Upper lobe of right lung (tissue), 1 donor: ENCODE data around the gene MRPS27. TPM values are rescaled to one million over a fixed set of nuclear protein-coding genes. Genes with fewer than 3 reads are reported as not detected.

ENCODE experiments used
- ATAC-seq: fragments of 200-7000 bp; cut with Tn5 transposase; one replicate; pipeline ENCODE4 v1.9.1; 2020; ENCODE audit warnings: mild to moderate bottlenecking, moderate library complexity
- DNase-seq: peaks from one replicate; pipeline ENCODE4 v3.0.0-alpha.2; 2020
- H3K27ac ChIP-seq: fragments of 200-600 bp; one replicate; pipeline ENCODE4 v1.8.0; 2022
- H3K27me3 ChIP-seq: fragments of 200-600 bp; one replicate; pipeline ENCODE4 v1.8.0; 2022; ENCODE audit warnings: mild to moderate bottlenecking
- H3K36me3 ChIP-seq: fragments of 200-600 bp; one replicate; pipeline ENCODE4 v1.8.0; 2022
- H3K4me1 ChIP-seq: fragments of 200-600 bp; one replicate; pipeline ENCODE4 v1.8.0; 2022
- H3K4me3 ChIP-seq: fragments of 200-600 bp; one replicate; pipeline ENCODE4 v1.8.0; 2022; ENCODE audit warnings: mild to moderate bottlenecking
- H3K9me3 ChIP-seq: fragments of 200-600 bp; one replicate; pipeline ENCODE4 v1.8.0; 2022
- CTCF ChIP-seq: fragments of 200-600 bp; IDR thresholded peaks from one replicate; pipeline ENCODE4 v1.8.0; 2022; ENCODE audit warnings: antibody characterized with exemption
- intact Hi-C: fragments of 100-400 bp; cut with DNase I; formaldehyde crosslinking; loops from one replicate; pipeline ENCODE4 v1.11.0; 2022
- total RNA-seq: library from RNA; stranded (reverse); fragmentation: NEBNext Ultra II Directional; extraction: Animal tissue kit (Norgen Biotek cat#: 25700); gene quantifications from one replicate; pipeline ENCODE4 v1.2.1, GENCODE V29; 2021
- donor health status: DM: no; HTN: yes; CAD: no; lungs with severe emphysema.

The MRPS27 gene
- total RNA-seq, 1 donor from 2014 or later, result 34.2 TPM

- intact Hi-C loops, result no loop called here
- DNase-seq (no peak), ATAC-seq (no peak)
- Histone ChIP-seq H3K27ac (no peak overlapping the region), H3K9me3 (no peaks in the 10 kb centered on the region), H3K4me3 (no peak overlapping the region), H3K4me1 (no peaks in the 10 kb centered on the region), H3K36me3 (peaks cover 84% of the 10 kb centered on the region), H3K27me3 (no peaks in the 10 kb centered on the region)
- no peak for TF ChIP-seq CTCF
Observed at GRCh38 chr5:72223371-72223770, 96.7 kb downstream of the MRPS27 start.

GRCh38 chr5:72222521-72222920 lies 97.5 kb downstream of the MRPS27 start:
- no peak overlapping the region for H3K4me3 ChIP-seq
- ATAC-seq, result no peak
- H3K27ac ChIP-seq, result no peak overlapping the region
- no peaks in the 10 kb centered on the region for H3K9me3 ChIP-seq
- no peaks in the 10 kb centered on the region for H3K27me3 ChIP-seq
- no peak for DNase-seq
- no peak for TF ChIP-seq CTCF
- H3K4me1 ChIP-seq, result no peaks in the 10 kb centered on the region
- peaks cover 93% of the 10 kb centered on the region for H3K36me3 ChIP-seq
- intact Hi-C loops, result no loop called here

- intact Hi-C loops, result no loop called here
- peaks cover 88% of the 10 kb centered on the region for H3K36me3 ChIP-seq
- no peaks in the 10 kb centered on the region for H3K27me3 ChIP-seq
- no peak overlapping the region for H3K27ac ChIP-seq
- no peaks in the 10 kb centered on the region for H3K4me1 ChIP-seq
- H3K4me3 ChIP-seq, result no peak overlapping the region
- TF ChIP-seq CTCF, result no peak
- DNase-seq (no peak), ATAC-seq (no peak)
- no peaks in the 10 kb centered on the region for H3K9me3 ChIP-seq
Observed at GRCh38 chr5:72221541-72221940, 98.5 kb downstream of the MRPS27 start.

DNA sequence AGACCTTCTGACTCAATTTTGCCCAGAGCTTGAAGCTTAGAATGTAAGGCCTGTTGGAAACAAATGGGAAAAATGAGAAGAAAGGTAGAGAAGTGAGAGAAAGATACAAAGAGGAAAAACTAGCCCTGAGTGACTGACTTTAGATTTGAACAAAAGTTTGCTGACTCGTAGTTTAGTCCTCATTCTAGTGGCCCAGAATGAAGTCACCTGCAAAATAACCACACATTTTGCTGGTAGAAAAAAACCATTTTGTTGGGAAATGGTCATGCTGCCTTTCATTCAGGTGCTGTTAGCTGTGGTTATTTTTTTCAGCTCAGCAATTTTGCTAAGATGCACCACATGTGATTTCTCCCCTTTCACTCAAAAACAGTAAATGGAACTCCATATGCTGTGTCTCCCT lies 98.9 kb downstream of the MRPS27 start:
- Histone ChIP-seq H3K27ac (no peak overlapping the region), H3K4me1 (no peaks in the 10 kb centered on the region), H3K36me3 (peaks cover 84% of the 10 kb centered on the region), H3K4me3 (no peak overlapping the region), H3K9me3 (no peaks in the 10 kb centered on the region), H3K27me3 (no peaks in the 10 kb centered on the region)
- intact Hi-C loops, result no loop called here
- TF ChIP-seq CTCF, result no peak
- DNase-seq (no peak), ATAC-seq (no peak)

DNA sequence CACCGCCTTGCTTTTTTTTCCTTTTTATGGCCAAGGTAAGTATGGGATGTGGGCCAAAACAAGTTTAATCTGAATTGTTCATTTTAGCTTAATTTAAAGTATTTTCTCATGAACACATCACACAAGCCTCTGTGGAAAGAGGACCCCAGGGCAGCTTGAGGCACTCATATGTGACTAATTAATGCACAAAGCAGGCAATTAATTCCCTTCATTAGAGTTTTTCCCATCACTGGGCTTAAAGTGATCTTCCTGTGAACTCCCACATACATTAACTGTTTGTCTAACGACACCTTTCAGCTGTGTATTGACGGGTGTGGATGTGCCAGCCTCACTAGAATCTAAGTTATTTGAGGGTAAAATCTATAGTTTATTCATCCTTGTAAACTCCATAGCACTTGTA lies 103.3 kb downstream of the MRPS27 start:
- TF ChIP-seq CTCF, result no peak
- Histone ChIP-seq H3K4me3 (no peak overlapping the region), H3K4me1 (no peaks in the 10 kb centered on the region), H3K27ac (no peak overlapping the region), H3K36me3 (peaks cover 44% of the 10 kb centered on the region), H3K9me3 (no peaks in the 10 kb centered on the region), H3K27me3 (no peaks in the 10 kb centered on the region)
- no peak for ATAC-seq
- DNase-seq, result no peak
- intact Hi-C loops, result no loop called here

GRCh38 chr5:72214168-72214567 lies 105.9 kb downstream of the MRPS27 start:
- H3K36me3 ChIP-seq, result peaks cover 18% of the 10 kb centered on the region
- intact Hi-C loops, result no loop called here
- H3K4me3 ChIP-seq, result no peak overlapping the region
- no peak for TF ChIP-seq CTCF
- no peak for ATAC-seq
- DNase-seq, result no peak
- peaks cover 9% of the 10 kb centered on the region for H3K4me1 ChIP-seq
- no peaks in the 10 kb centered on the region for H3K9me3 ChIP-seq
- no peaks in the 10 kb centered on the region for H3K27me3 ChIP-seq
- H3K27ac ChIP-seq, result no peak overlapping the region
